ENCODE data around the gene G6PC2. TPM values are rescaled to one million over a fixed set of nuclear protein-coding genes. Genes with fewer than 3 reads are reported as not detected.
A peak's percentile ranks its signal among the peaks of the same experiment; 100 is the strongest.
"Not testable (repeated sequence)": the region's sequence is repeated elsewhere in the genome, so short reads cannot be mapped to it uniquely, and the experiment has no call there.

Gene G6PC2
- total RNA-seq, 6 experiments from 2014 or later, result not detected

GRCh38 chr2:168874368-168875054 lies 26.6 kb upstream of the G6PC2 start:
- TF ChIP-seq POLR2A (IDR thresholded peaks at IDR 0.05) (no peak), CTCF (IDR thresholded peaks at IDR 0.05) (no peak)
- H3K4me1 ChIP-seq, result no peaks in the 10 kb centered on the region
- intact Hi-C loops (cut with DNase I), result no loop called here
- no peaks in the 10 kb centered on the region for H3K36me3 ChIP-seq
- no peak for ATAC-seq
- no peak overlapping the region for H3K4me3 ChIP-seq
- no peaks in the 10 kb centered on the region for H3K27me3 ChIP-seq
- 90% methylated on average over 5 of the region's 6 CpGs for WGBS (ENCODE audit: insufficient coverage, low coverage, low lambda C conversion rate, missing lambda C conversion rate)
- no peak overlapping the region for H3K27ac ChIP-seq
- no peak for DNase-seq
- H3K9me3 ChIP-seq, result no peaks in the 10 kb centered on the region

GRCh38 chr2:168882163-168882562 lies 18.9 kb upstream of the G6PC2 start:
- H3K36me3 ChIP-seq; DNase-seq; intact Hi-C loops (cut with DNase I); H3K4me3 ChIP-seq; H3K27me3 ChIP-seq; H3K9me3 ChIP-seq; ATAC-seq; H3K4me1 ChIP-seq; H3K27ac ChIP-seq: not testable (repeated sequence)
- WGBS (ENCODE audit: insufficient coverage, low coverage, low lambda C conversion rate, missing lambda C conversion rate), result 91% methylated on average over 11 of the region's 12 CpGs

GRCh38 chr2:168884975-168885374 lies 16.1 kb upstream of the G6PC2 start:
- no peak for ATAC-seq
- intact Hi-C loops (cut with DNase I), result no loop called here
- no CpG with 5 or more reads among the region's 1 CpG for WGBS (ENCODE audit: insufficient coverage, low coverage, low lambda C conversion rate, missing lambda C conversion rate)
- Histone ChIP-seq H3K9me3 (no peaks in the 10 kb centered on the region), H3K4me1 (no peaks in the 10 kb centered on the region), H3K36me3 (no peaks in the 10 kb centered on the region), H3K27me3 (no peaks in the 10 kb centered on the region), H3K27ac (no peak overlapping the region), H3K4me3 (no peak overlapping the region)
- TF ChIP-seq POLR2A (IDR thresholded peaks at IDR 0.05) (no peak), CTCF (IDR thresholded peaks at IDR 0.05) (no peak)
- no peak for DNase-seq

- intact Hi-C loops (cut with DNase I), result no loop called here
- WGBS (ENCODE audit: insufficient coverage, low coverage, low lambda C conversion rate, missing lambda C conversion rate), result 25% methylated on average over 3 of the region's 3 CpGs
- H3K4me3 ChIP-seq, result no peak overlapping the region
- no peaks in the 10 kb centered on the region for H3K27me3 ChIP-seq
- TF ChIP-seq POLR2A (IDR thresholded peaks at IDR 0.05) (no peak), CTCF (IDR thresholded peaks at IDR 0.05) (no peak)
- no peak overlapping the region for H3K27ac ChIP-seq
- ATAC-seq, result no peak
- no peaks in the 10 kb centered on the region for H3K9me3 ChIP-seq
- H3K4me1 ChIP-seq, result peaks cover 0 to 5% (median 2%) of the 10 kb centered on the region in 4 donors
- no peaks in the 10 kb centered on the region for H3K36me3 ChIP-seq
- no peak for DNase-seq
Observed at GRCh38 chr2:168889635-168890005, 11.5 kb upstream of the G6PC2 start.

- ATAC-seq (peak; percentile 98 to 99 (median 98)), DNase-seq (peak; percentile 88 to 92 (median 89))
- H3K27ac ChIP-seq, result no peak within 1 kb of the TSS
- H3K27me3 ChIP-seq, result no peaks in the 10 kb centered on the region
- H3K9me3 ChIP-seq, result no peaks in the 10 kb centered on the region
- H3K36me3 ChIP-seq, result no peaks in the 10 kb centered on the region
- under 1% methylated on average over 30 of the region's 38 CpGs for WGBS (ENCODE audit: insufficient coverage, low coverage, low lambda C conversion rate, missing lambda C conversion rate)
- H3K4me3 ChIP-seq, result peak within 1 kb of the TSS; percentile 40 to 50 (median 47)
- intact Hi-C loops (cut with DNase I), result no loop called here
- peaks cover 0 to 11% (median 5%) of the 10 kb centered on the region in 4 donors for H3K4me1 ChIP-seq
- TF ChIP-seq POLR2A (IDR thresholded peaks at IDR 0.05), result no peak
- peak in 1 of 4 donors; percentile 9 for TF ChIP-seq CTCF (IDR thresholded peaks at IDR 0.05)
Observed at GRCh38 chr2:168890006-168890782, 10.9 kb upstream of the G6PC2 start, which contains the start of gene SPC25. TSS of gene SPC25 (minus strand) at chr2:168890430. CDS start at chr2:168889519, 911 bp downstream.

Data from right lobe of liver (tissue), 6 donors.